C4-2B (cell line): ENCODE measurements around the gene NRP2.

Source experiments
- CTCF ChIP-seq: fragments of 450-650 bp; conservative IDR thresholded peaks from 2 replicates; pipeline ENCODE4 v1.5.1; 2017; ENCODE audit warnings: mild to moderate bottlenecking
- ZFX ChIP-seq: fragments of 450-650 bp; IDR thresholded peaks from 2 replicates; pipeline ENCODE4 v1.6.1; 2017

GRCh38 chr2:205765151-205765550 is 82.8 kb downstream of the NRP2 start:
- TF ChIP-seq CTCF (no peak), ZFX (no peak)
